ENCODE data around the gene PGGT1B. TPM values are rescaled to one million over a fixed set of nuclear protein-coding genes. Genes with fewer than 3 reads are reported as not detected.

PGGT1B gene
- polyA plus RNA-seq, 1 experiment: 4.1 TPM

DNA sequence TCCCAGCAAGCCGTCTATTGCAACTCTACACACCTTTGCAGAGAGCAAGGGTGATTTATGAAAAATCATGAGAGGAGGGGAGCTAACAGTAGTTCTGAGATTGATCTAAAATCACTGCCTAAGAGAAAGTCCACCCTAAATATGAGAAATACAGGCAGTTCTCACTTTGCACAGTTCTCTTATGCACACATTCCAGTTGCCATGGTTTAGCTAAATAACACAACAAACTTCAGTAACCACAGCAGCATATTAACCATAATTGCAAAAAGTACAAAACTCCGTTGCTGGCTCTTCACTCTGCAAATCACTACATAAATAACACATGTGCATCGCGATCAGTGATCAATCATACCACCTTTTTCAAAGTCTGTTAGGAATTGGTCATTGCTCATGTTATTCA is 31.1 kb downstream of the PGGT1B start:
- no peak overlapping the region for H3K27ac ChIP-seq (ENCODE audit: low read depth, low read length)
- POLR2A ChIA-PET: no interaction called here
- CTCF ChIA-PET: interaction anchor here (1.1 kb wide), 1 partner anchor 9 kb away, joined by 3 read pairs; no protein-coding TSS in a partner anchor
- no peak for TF ChIP-seq CTCF (IDR thresholded peaks at IDR 0.05; ENCODE audit: low read depth, low read length)
- no peak for DNase-seq (ENCODE audit: low read depth, low spot score)
- H3K27me3 ChIP-seq (ENCODE audit: control insufficient read depth, insufficient read depth, low read length): no peaks in the 10 kb centered on the region
- no peak overlapping the region for H3K4me3 ChIP-seq (ENCODE audit: low read depth, low read length)
- no peaks in the 10 kb centered on the region for H3K9me3 ChIP-seq (ENCODE audit: control insufficient read depth, insufficient read depth, low read length)

DNA sequence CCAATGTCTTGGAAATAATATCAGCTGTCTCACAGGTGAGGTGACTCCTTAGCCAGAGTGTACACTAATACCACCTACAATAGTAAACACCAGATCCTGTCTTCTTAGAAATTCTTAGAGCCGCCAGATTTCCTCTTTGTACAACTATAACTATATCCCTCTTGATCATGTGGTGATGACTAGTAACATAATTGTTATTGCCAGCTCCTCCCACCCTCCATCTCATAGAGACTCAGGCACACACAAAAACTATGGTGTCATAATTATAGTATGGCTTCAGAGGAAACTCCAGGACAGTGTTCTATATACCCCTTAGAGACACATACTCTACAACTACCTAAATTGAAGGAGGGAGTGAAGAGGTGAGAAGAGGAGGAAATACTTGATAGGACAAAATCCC is 33.1 kb downstream of the PGGT1B start:
- Histone ChIP-seq H3K9me3 (ENCODE audit: control insufficient read depth, insufficient read depth, low read length) (no peaks in the 10 kb centered on the region), H3K27ac (ENCODE audit: low read depth, low read length) (no peak overlapping the region), H3K27me3 (ENCODE audit: control insufficient read depth, insufficient read depth, low read length) (no peaks in the 10 kb centered on the region), H3K4me3 (ENCODE audit: low read depth, low read length) (no peak overlapping the region)
- DNase-seq (ENCODE audit: low read depth, low spot score): no peak
- POLR2A ChIA-PET: no interaction called here
- no peak for TF ChIP-seq CTCF (IDR thresholded peaks at IDR 0.05; ENCODE audit: low read depth, low read length)
- CTCF ChIA-PET: no interaction called here

DNA sequence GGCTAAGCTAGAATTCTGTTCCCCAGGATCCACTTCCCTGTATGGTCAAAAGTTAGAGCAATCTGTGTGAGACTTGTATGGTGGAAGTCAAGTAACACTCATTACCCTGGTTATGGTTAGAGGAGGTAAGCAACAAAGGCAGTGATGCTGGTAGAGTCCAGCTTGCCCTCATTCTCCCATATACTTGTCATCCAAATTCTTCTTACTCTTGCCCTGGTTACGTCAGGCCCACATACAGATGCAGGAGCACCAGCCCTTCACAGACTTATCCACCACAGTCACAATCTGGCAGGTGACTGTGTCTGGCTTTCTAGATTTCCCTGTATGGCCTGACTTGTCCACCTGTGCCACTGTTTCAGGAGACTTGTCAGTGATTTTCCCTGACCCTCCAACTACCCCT is 35.4 kb downstream of the PGGT1B start:
- H3K27ac ChIP-seq (ENCODE audit: low read depth, low read length): no peak overlapping the region
- ChIA-PET CTCF (no interaction called here), POLR2A (no interaction called here)
- H3K4me3 ChIP-seq (ENCODE audit: low read depth, low read length): no peak overlapping the region
- no peaks in the 10 kb centered on the region for H3K9me3 ChIP-seq (ENCODE audit: control insufficient read depth, insufficient read depth, low read length)
- no peak for TF ChIP-seq CTCF (IDR thresholded peaks at IDR 0.05; ENCODE audit: low read depth, low read length)
- DNase-seq (ENCODE audit: low read depth, low spot score): no peak
- H3K27me3 ChIP-seq (ENCODE audit: control insufficient read depth, insufficient read depth, low read length): no peaks in the 10 kb centered on the region

DNA sequence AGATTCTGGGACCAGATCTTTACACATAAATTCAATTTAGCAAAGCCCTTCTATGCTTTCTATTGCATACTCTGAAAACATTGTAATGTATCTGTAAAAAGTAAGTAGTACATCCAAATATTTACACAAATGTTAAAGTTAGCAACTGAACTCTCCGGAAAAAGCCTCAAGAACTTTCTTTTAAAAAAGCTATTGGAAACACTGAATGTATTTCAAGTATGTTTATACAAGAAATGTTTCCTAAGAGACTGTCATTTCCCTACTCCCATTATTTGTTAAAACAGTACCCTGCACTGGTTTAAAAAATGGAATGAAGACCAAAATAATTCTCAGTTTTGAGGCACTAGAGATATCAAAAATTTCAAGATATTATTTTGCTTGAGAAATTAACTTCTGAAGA is 48.1 kb downstream of the PGGT1B start:
- Histone ChIP-seq H3K4me3 (ENCODE audit: low read depth, low read length) (no peak overlapping the region), H3K9me3 (ENCODE audit: control insufficient read depth, insufficient read depth, low read length) (no peaks in the 10 kb centered on the region), H3K27ac (ENCODE audit: low read depth, low read length) (no peak overlapping the region), H3K27me3 (ENCODE audit: control insufficient read depth, insufficient read depth, low read length) (no peaks in the 10 kb centered on the region)
- no peak for TF ChIP-seq CTCF (IDR thresholded peaks at IDR 0.05; ENCODE audit: low read depth, low read length)
- ChIA-PET POLR2A (no interaction called here), CTCF (interaction anchor here (0.5 to 0.9 kb wide), 2 partner anchors 32 to 118 kb away, joined by 3 to 4 read pairs; no protein-coding TSS in a partner anchor)
- DNase-seq (ENCODE audit: low read depth, low spot score): peak; percentile 32

DNA sequence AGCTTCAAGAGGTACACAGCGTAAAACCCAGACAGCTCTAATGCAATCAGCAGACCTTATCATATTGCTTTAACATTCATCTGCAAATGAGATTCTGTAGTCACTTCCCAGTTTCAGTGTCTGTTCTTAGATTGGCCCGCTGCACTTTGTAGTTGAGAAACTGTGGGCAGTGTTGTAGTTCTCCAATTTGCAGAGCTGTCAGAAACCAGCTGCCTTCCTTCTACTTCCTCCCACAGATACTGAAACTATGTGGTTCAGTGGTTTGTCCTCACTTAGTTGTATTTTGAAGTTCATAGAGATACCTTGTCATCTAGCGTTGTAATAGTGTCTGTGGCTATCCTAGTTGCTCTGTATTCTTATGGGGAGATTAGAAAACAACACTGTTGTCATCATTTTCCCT is 53.4 kb downstream of the PGGT1B start:
- H3K9me3 ChIP-seq (ENCODE audit: control insufficient read depth, insufficient read depth, low read length): no peaks in the 10 kb centered on the region
- ChIA-PET CTCF (no interaction called here), POLR2A (no interaction called here)
- H3K27ac ChIP-seq (ENCODE audit: low read depth, low read length): no peak overlapping the region
- H3K27me3 ChIP-seq (ENCODE audit: control insufficient read depth, insufficient read depth, low read length): no peaks in the 10 kb centered on the region
- TF ChIP-seq CTCF (IDR thresholded peaks at IDR 0.05; ENCODE audit: low read depth, low read length): no peak
- DNase-seq (ENCODE audit: low read depth, low spot score): no peak
- no peak overlapping the region for H3K4me3 ChIP-seq (ENCODE audit: low read depth, low read length)

Data from AG04450 (cell line).